HepG2 (cell line): ENCODE data around the gene LIFR. TPM values are rescaled to one million over a fixed set of nuclear protein-coding genes. Genes with fewer than 3 reads are reported as not detected.
A peak's percentile ranks its signal among the peaks of the same experiment; 100 is the strongest.

Experiments used
- ATAC-seq: fragments of 200-7000 bp; cut with Tn5 transposase; 3 replicates; pipeline ENCODE4 v1.9.1; 2020; ENCODE audit warnings: mild to moderate bottlenecking, moderate library complexity
- BruUV-seq: library from RNA; stranded (reverse); fragments of 400-500 nt; replicated peaks from 2 replicates; lab custom pipeline; 2021; lab: Mats Ljungman, UMichigan
- CTCF ChIA-PET: fragments of 300-600 bp; formaldehyde crosslinking; extraction: SDS; loops from one replicate; lab custom pipeline; 2021; ENCODE audit warnings: low total read pairs, inconsistent platforms, low intra/inter-chr PET ratio; lab: Yijun Ruan, JAX
- POLR2A ChIA-PET: fragments of 350-600 bp; sonication (Branson Sonifier 250); formaldehyde crosslinking; loops from one replicate; lab custom pipeline; 2020; ENCODE audit warnings: antibody characterized with exemption, inconsistent platforms; lab: Yijun Ruan, JAX
- DNase-seq: peaks from one replicate; pipeline ENCODE4 v3.0.0-alpha.2; 2015; ENCODE audit warnings: low spot score
- FAIRE-seq: peaks from 3 replicates; lab custom pipeline; 2011; peaks lifted over from hg19 to GRCh38; lab: Jason Lieb, UNC
- H2AFZ ChIP-seq: one replicate; pipeline ENCODE4 v1.6.1; 2011; ENCODE audit warnings: low read length, inconsistent platforms
- H3K27ac ChIP-seq: fragments of 300-600 bp; 3 replicates; pipeline ENCODE4 v1.8.0; 2011; ENCODE audit warnings: mixed run types, mild to moderate bottlenecking, mixed read lengths, low read length, inconsistent platforms; ENCODE audit not compliant: insufficient read depth; ENCODE audit errors: extremely low read length
- H3K27me3 ChIP-seq, 2 experiments: fragments of 200-600 bp in 1 of 2; 2 replicates in 1 of 2; 3 replicates in 1 of 2; pipeline versions ENCODE4 v1.6.0 to v1.8.0; 2011; ENCODE audit warnings: low read length in 2 of 2, mild to moderate bottlenecking in 2 of 2, moderate library complexity in 2 of 2, inconsistent platforms in 1 of 2; ENCODE audit not compliant: insufficient read depth in 2 of 2, control insufficient read depth in 1 of 2
- H3K36me3 ChIP-seq, 2 experiments: fragments of 200-600 bp in 1 of 2; replicated peaks in 1 of 2; 2 replicates in 1 of 2; 3 replicates in 1 of 2; pipeline versions ENCODE4 v1.5.1 to v1.8.0; 2011; ENCODE audit warnings: low read length in 2 of 2, inconsistent platforms in 1 of 2; ENCODE audit not compliant: insufficient read depth in 2 of 2, control insufficient read depth in 1 of 2
- H3K4me1 ChIP-seq: 2 replicates; pipeline ENCODE4 v1.5.1; 2012; ENCODE audit warnings: low read length, inconsistent platforms; ENCODE audit not compliant: insufficient read depth
- H3K4me2 ChIP-seq: 2 replicates; pipeline ENCODE4 v1.6.0; 2011; ENCODE audit warnings: low read depth, low read length, inconsistent platforms
- H3K4me3 ChIP-seq, 3 experiments: fragments of 200-600 bp in 1 of 3; sonication (generic), shearing (Covaris generic) in 1 of 3; replicated peaks in 1 of 3; 2 replicates each; pipeline ENCODE4 v1.5.1; 2011 to 2016; ENCODE audit warnings: low read length in 3 of 3, inconsistent platforms in 2 of 3, low read depth in 2 of 3, mild to moderate bottlenecking in 2 of 3, control low read depth in 1 of 3, mixed read lengths in 1 of 3; ENCODE audit not compliant: insufficient read depth in 1 of 3
- H3K79me2 ChIP-seq: one replicate; pipeline ENCODE4 v1.6.1; 2011; ENCODE audit warnings: low read length, inconsistent platforms; ENCODE audit not compliant: insufficient read depth
- H3K9ac ChIP-seq: 2 replicates; pipeline ENCODE4 v1.6.0; 2011; ENCODE audit warnings: mild to moderate bottlenecking, low read depth, low read length, inconsistent platforms; ENCODE audit not compliant: insufficient read depth
- H3K9me3 ChIP-seq: 2 replicates; pipeline ENCODE4 v1.5.1; 2012; ENCODE audit warnings: mild to moderate bottlenecking, low read length
- H4K20me1 ChIP-seq: 2 replicates; pipeline ENCODE4 v1.6.0; 2011; ENCODE audit warnings: inconsistent platforms, mild to moderate bottlenecking, low read length, moderate library complexity; ENCODE audit not compliant: insufficient read depth
- FOSL2 ChIP-seq: sonication (generic); formaldehyde crosslinking; IDR thresholded peaks from 2 replicates; pipeline ENCODE4 v1.4.0; 2020; ENCODE audit warnings: missing genetic modification reagents
- MAFG ChIP-seq: sonication (generic); formaldehyde crosslinking; IDR thresholded peaks from 2 replicates; pipeline ENCODE4 v1.5.1; 2020; ENCODE audit warnings: mild to moderate bottlenecking, missing genetic modification reagents
- MTF1 ChIP-seq: sonication (generic); formaldehyde crosslinking; IDR thresholded peaks from 2 replicates; pipeline ENCODE4 v1.5.0; 2020; ENCODE audit warnings: missing genetic modification reagents
- TP53 ChIP-seq: sonication (generic); formaldehyde crosslinking; conservative IDR thresholded peaks from 2 replicates; pipeline ENCODE4 v1.4.0; 2020; ENCODE audit warnings: missing genetic modification reagents
- ZFP36L2 ChIP-seq: sonication (generic); formaldehyde crosslinking; IDR thresholded peaks from 2 replicates; pipeline ENCODE4 v1.4.0; 2020; ENCODE audit warnings: missing genetic modification reagents
- ZNF230 ChIP-seq: sonication (generic); formaldehyde crosslinking; IDR thresholded peaks from 2 replicates; pipeline ENCODE4 v1.4.0; 2020; ENCODE audit warnings: mild to moderate bottlenecking, missing genetic modification reagents
- ZNF441 ChIP-seq: sonication (generic); formaldehyde crosslinking; IDR thresholded peaks from 2 replicates; pipeline ENCODE4 v1.7.0; 2021; ENCODE audit warnings: missing genetic modification reagents, borderline replicate concordance
- ZNF597 ChIP-seq: sonication (generic); formaldehyde crosslinking; IDR thresholded peaks from 2 replicates; pipeline ENCODE4 v1.5.0; 2020; ENCODE audit warnings: missing genetic modification reagents
- ZNF660 ChIP-seq: sonication (generic); formaldehyde crosslinking; IDR thresholded peaks from 2 replicates; pipeline ENCODE4 v1.5.1; 2020; ENCODE audit warnings: mild to moderate bottlenecking, low read depth, missing genetic modification reagents, borderline replicate concordance
- ZNF766 ChIP-seq: sonication (generic); formaldehyde crosslinking; IDR thresholded peaks from 2 replicates; pipeline ENCODE4 v1.5.0; 2020; ENCODE audit warnings: missing genetic modification reagents, borderline replicate concordance
- ZNF782 ChIP-seq: sonication (generic); formaldehyde crosslinking; IDR thresholded peaks from 2 replicates; pipeline ENCODE4 v1.4.0; 2020; ENCODE audit warnings: missing genetic modification reagents, mild to moderate bottlenecking, borderline replicate concordance
- WGBS: methylation state at CpG from one replicate; pipeline ENCODE4 v1.1.6; 2017; ENCODE audit warnings: low lambda C conversion rate; 5-methylcytosine and 5-hydroxymethylcytosine counted together
- in situ Hi-C: cut with HindIII; loops from 2 replicates; pipeline ENCODE4 v1.10.0; 2017; ENCODE audit warnings: low pct_unique_long_range_greater_than_20kb; ENCODE audit not compliant: extremely low pct_ligation_motif_present
- intact Hi-C: fragments of 100-400 bp; cut with micrococcal nuclease; formaldehyde crosslinking; loops from one replicate; pipeline ENCODE4 v1.10.0; 2022; ENCODE audit not compliant: unreplicated experiment
- polyA plus RNA-seq, 8 experiments: library from polyadenylated mRNA; depleted of rRNA in 3 of 8; stranded (reverse) in 7 of 8; unstranded in 1 of 8; fragments of >200 nt; fragmentation: Illumina TruSeq in 4 of 8; extraction: Trizol in 4 of 8; gene quantifications; 2 replicates each; pipeline versions ENCODE4 v1.2.1 to v1.2.3, GENCODE V29; 2011 to 2016; ENCODE audit warnings: low read depth in 4 of 8, missing spikeins in 1 of 8, mixed read lengths in 1 of 8; ENCODE audit not compliant: insufficient read depth in 1 of 8
- total RNA-seq, 5 experiments: library from RNA; depleted of rRNA; stranded (reverse); fragments of >200 nt; fragmentation: Illumina TruSeq; extraction: Trizol; gene quantifications; 2 replicates each; pipeline ENCODE4 v1.2.3, GENCODE V29; 2016; ENCODE audit warnings: low read depth in 1 of 5
- TF ChIP-seq, protein P1 (sequence below): sonication (generic); formaldehyde crosslinking; conservative IDR thresholded peaks from 2 replicates; pipeline ENCODE4 v1.8.0; 2022; ENCODE audit warnings: mild to moderate bottlenecking, moderate library complexity, missing genetic modification reagents
- TF ChIP-seq, protein P2 (sequence below): sonication (generic); formaldehyde crosslinking; IDR thresholded peaks from 2 replicates; pipeline ENCODE4 v1.5.1; 2020; ENCODE audit warnings: missing genetic modification reagents, mild to moderate bottlenecking, borderline replicate concordance
- TF ChIP-seq, protein P3 (sequence below): sonication (generic); formaldehyde crosslinking; IDR thresholded peaks from 2 replicates; pipeline ENCODE4 v1.5.0; 2020; ENCODE audit warnings: mild to moderate bottlenecking, missing genetic modification reagents
- TF ChIP-seq, protein P4 (sequence below): IDR thresholded peaks from 2 replicates; pipeline ENCODE4 v1.6.1; 2016; ENCODE audit warnings: missing compliant biosample characterization, missing genetic modification reagents, borderline replicate concordance

The LIFR gene
- total and polyA plus RNA-seq, 2 of the 13 experiments (the other 11 are each of a cell fraction or from before 2014, with no cell fraction given), result 6.3 to 25.2 TPM

- no peak overlapping the region for H3K27ac ChIP-seq
- ChIA-PET CTCF (no interaction called here), POLR2A (no interaction called here)
- H3K9ac ChIP-seq, result no peak overlapping the region
- H2AFZ ChIP-seq, result no peak overlapping the region
- peak overlapping the region; percentile 33 for H3K4me2 ChIP-seq
- no TSS peak for BruUV-seq
- H3K79me2 ChIP-seq, result no peaks in the 10 kb centered on the region
- H3K4me3 ChIP-seq, result no peak overlapping the region
- FAIRE-seq, result peak; percentile 50
- 35% methylated on average over 10 of the region's 10 CpGs for WGBS
- no peaks in the 10 kb centered on the region for H3K36me3 ChIP-seq
- peaks cover 64% of the 10 kb centered on the region for H3K4me1 ChIP-seq
- no peaks in the 10 kb centered on the region for H3K9me3 ChIP-seq
- in situ Hi-C loops, result no loop called here
- intact Hi-C loops, result loop anchor here (2.0 kb wide), 1 partner anchor 87 kb away; no protein-coding TSS in a partner anchor
- DNase-seq, result peak; percentile 83
- H4K20me1 ChIP-seq, result no peaks in the 10 kb centered on the region
- H3K27me3 ChIP-seq, result no peaks in the 10 kb centered on the region; a peak in 1 of 5 replicates
- ATAC-seq, result peak; percentile 91
- TF ChIP-seq ZNF766 (CRISPR knock-in tag) (no peak), TP53 (CRISPR knock-in tag) (no peak), ZNF782 (no peak), ZFP36L2 (no peak), ZNF230 (CRISPR knock-in tag) (no peak), ZNF597 (CRISPR knock-in tag) (no peak), MTF1 (no peak), ZNF660 (CRISPR knock-in tag) (no peak), FOSL2 (CRISPR knock-in tag) (peak; percentile 67), ZNF441 (CRISPR knock-in tag) (no peak), MAFG (CRISPR knock-in tag) (peak; percentile 80)
- TF ChIP-seq, protein P1, sequence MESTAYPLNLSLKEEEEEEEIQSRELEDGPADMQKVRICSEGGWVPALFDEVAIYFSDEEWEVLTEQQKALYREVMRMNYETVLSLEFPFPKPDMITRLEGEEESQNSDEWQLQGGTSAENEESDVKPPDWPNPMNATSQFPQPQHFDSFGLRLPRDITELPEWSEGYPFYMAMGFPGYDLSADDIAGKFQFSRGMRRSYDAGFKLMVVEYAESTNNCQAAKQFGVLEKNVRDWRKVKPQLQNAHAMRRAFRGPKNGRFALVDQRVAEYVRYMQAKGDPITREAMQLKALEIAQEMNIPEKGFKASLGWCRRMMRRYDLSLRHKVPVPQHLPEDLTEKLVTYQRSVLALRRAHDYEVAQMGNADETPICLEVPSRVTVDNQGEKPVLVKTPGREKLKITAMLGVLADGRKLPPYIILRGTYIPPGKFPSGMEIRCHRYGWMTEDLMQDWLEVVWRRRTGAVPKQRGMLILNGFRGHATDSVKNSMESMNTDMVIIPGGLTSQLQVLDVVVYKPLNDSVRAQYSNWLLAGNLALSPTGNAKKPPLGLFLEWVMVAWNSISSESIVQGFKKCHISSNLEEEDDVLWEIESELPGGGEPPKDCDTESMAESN (CRISPR knock-in tag), result no peak
- TF ChIP-seq, protein P2, sequence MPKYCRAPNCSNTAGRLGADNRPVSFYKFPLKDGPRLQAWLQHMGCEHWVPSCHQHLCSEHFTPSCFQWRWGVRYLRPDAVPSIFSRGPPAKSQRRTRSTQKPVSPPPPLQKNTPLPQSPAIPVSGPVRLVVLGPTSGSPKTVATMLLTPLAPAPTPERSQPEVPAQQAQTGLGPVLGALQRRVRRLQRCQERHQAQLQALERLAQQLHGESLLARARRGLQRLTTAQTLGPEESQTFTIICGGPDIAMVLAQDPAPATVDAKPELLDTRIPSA, result no peak
- TF ChIP-seq, protein P3, sequence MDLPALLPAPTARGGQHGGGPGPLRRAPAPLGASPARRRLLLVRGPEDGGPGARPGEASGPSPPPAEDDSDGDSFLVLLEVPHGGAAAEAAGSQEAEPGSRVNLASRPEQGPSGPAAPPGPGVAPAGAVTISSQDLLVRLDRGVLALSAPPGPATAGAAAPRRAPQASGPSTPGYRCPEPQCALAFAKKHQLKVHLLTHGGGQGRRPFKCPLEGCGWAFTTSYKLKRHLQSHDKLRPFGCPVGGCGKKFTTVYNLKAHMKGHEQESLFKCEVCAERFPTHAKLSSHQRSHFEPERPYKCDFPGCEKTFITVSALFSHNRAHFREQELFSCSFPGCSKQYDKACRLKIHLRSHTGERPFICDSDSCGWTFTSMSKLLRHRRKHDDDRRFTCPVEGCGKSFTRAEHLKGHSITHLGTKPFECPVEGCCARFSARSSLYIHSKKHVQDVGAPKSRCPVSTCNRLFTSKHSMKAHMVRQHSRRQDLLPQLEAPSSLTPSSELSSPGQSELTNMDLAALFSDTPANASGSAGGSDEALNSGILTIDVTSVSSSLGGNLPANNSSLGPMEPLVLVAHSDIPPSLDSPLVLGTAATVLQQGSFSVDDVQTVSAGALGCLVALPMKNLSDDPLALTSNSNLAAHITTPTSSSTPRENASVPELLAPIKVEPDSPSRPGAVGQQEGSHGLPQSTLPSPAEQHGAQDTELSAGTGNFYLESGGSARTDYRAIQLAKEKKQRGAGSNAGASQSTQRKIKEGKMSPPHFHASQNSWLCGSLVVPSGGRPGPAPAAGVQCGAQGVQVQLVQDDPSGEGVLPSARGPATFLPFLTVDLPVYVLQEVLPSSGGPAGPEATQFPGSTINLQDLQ (CRISPR knock-in tag), result no peak
- TF ChIP-seq, protein P4, sequence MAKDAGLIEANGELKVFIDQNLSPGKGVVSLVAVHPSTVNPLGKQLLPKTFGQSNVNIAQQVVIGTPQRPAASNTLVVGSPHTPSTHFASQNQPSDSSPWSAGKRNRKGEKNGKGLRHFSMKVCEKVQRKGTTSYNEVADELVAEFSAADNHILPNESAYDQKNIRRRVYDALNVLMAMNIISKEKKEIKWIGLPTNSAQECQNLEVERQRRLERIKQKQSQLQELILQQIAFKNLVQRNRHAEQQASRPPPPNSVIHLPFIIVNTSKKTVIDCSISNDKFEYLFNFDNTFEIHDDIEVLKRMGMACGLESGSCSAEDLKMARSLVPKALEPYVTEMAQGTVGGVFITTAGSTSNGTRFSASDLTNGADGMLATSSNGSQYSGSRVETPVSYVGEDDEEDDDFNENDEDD, result no peak
Observed at GRCh38 chr5:38463634-38464521, 92.6 kb downstream of the LIFR start.
